SK-N-MC (cell line): ENCODE measurements around the gene GMDS.

ENCODE experiments used
- DNase-seq: peaks from one replicate; pipeline ENCODE4 v3.0.0-alpha.2; 2011; ENCODE audit warnings: low read depth, low spot score
- H3K27ac ChIP-seq: fragments of 200-600 bp; sonication (generic); 2 replicates; pipeline ENCODE4 v1.5.1; 2016; ENCODE audit warnings: mixed run types
- H3K36me3 ChIP-seq: fragments of 200-600 bp; sonication (generic); 2 replicates; pipeline ENCODE4 v1.6.1; 2017; ENCODE audit warnings: antibody characterized with exemption, low read length, mixed read lengths; ENCODE audit not compliant: insufficient read depth
- H3K4me3 ChIP-seq: fragments of 200-600 bp; sonication (generic); 2 replicates; pipeline ENCODE4 v1.5.1; 2016
- H3K9ac ChIP-seq: fragments of 200-600 bp; sonication (generic); 2 replicates; pipeline ENCODE4 v1.8.0; 2017; ENCODE audit warnings: mixed run types, mixed read lengths; ENCODE audit not compliant: insufficient read length
- H3K9me3 ChIP-seq: fragments of 200-600 bp; sonication (generic); 2 replicates; pipeline ENCODE4 v1.6.1; 2017; ENCODE audit warnings: low read depth, mild to moderate bottlenecking, antibody characterized with exemption, low read length, moderate library complexity, mixed read lengths
- EZH2 ChIP-seq: fragments of 200-600 bp; sonication (generic); IDR thresholded peaks from one replicate; pipeline ENCODE4 v1.6.1; 2017; ENCODE audit warnings: antibody characterized with exemption
- FOXP2 ChIP-seq: optimal IDR thresholded peaks from 2 replicates; pipeline ENCODE3; 2011; ENCODE audit warnings: mild to moderate bottlenecking, moderate library complexity; ENCODE audit not compliant: insufficient read depth; ENCODE audit errors: extremely low read length, control extremely low read depth
- POLR2AphosphoS5 ChIP-seq: IDR thresholded peaks from 2 replicates; pipeline ENCODE4 v1.6.1; 2012; ENCODE audit warnings: mild to moderate bottlenecking, low read depth, low read length, borderline replicate concordance

The GMDS gene

GRCh38 chr6:2063547-2063946 lies 181.9 kb downstream of the GMDS start:
- Histone ChIP-seq H3K9ac (no peak overlapping the region), H3K9me3 (no peaks in the 10 kb centered on the region), H3K4me3 (no peak overlapping the region), H3K27ac (no peak overlapping the region), H3K36me3 (no peaks in the 10 kb centered on the region)
- TF ChIP-seq FOXP2 (no peak), EZH2 (no peak), POLR2AphosphoS5 (no peak)
- no peak for DNase-seq

DNA sequence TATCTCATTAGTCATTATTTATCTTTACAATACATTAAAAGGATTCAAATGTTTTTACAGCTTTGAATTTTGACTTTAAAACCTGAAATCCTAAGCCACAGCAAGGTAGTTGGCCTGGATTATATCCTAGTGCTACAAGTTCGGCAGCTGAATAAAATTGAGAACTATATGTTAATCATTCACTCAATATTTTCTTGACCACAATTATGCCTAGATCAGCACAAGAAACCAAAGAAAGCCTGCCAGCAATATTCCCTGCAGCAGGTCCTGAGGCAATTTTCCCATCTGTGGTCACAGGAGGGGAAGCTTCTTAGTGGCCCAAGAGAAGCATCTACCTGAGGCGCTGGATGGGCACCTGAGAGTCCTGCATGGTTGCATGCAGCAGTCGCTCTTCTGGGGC lies 183.5 kb downstream of the GMDS start:
- Histone ChIP-seq H3K9ac (no peak overlapping the region), H3K27ac (no peak overlapping the region), H3K36me3 (no peaks in the 10 kb centered on the region), H3K4me3 (no peak overlapping the region), H3K9me3 (no peaks in the 10 kb centered on the region)
- DNase-seq, result no peak
- TF ChIP-seq POLR2AphosphoS5 (no peak), EZH2 (no peak), FOXP2 (no peak)

DNA sequence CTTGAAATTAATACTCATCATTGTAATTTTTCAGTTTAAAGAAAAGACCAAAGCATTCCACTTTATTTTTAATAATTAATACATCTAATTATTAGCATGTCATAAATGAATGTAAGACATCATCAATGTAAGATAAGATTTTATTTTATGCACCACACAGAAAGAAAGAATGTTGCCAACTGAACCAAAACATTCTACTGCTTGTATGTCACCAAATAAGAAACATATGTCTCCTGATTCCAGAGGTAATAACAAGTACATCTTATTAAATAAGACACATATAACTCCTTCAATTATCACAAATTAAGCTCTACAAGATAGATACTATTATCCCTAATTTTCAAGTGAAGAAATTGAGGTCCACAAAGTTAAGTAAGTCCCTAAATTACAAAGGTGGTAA lies 189.5 kb downstream of the GMDS start:
- H3K9me3 ChIP-seq, result no peaks in the 10 kb centered on the region
- no peak overlapping the region for H3K9ac ChIP-seq
- no peak overlapping the region for H3K4me3 ChIP-seq
- H3K27ac ChIP-seq, result no peak overlapping the region
- no peak for TF ChIP-seq EZH2
- no peak for TF ChIP-seq POLR2AphosphoS5
- TF ChIP-seq FOXP2, result no peak
- H3K36me3 ChIP-seq, result no peaks in the 10 kb centered on the region
- no peak for DNase-seq

GRCh38 chr6:2055143-2055542 lies 190.3 kb downstream of the GMDS start:
- DNase-seq, result no peak
- TF ChIP-seq POLR2AphosphoS5, result no peak
- TF ChIP-seq FOXP2, result no peak
- no peak for TF ChIP-seq EZH2
- Histone ChIP-seq H3K9ac (no peak overlapping the region), H3K36me3 (no peaks in the 10 kb centered on the region), H3K4me3 (no peak overlapping the region), H3K9me3 (no peaks in the 10 kb centered on the region), H3K27ac (no peak overlapping the region)

- DNase-seq, result no peak
- TF ChIP-seq FOXP2, result no peak
- TF ChIP-seq EZH2, result no peak
- TF ChIP-seq POLR2AphosphoS5, result no peak
- H3K36me3 ChIP-seq, result no peaks in the 10 kb centered on the region
- H3K9me3 ChIP-seq, result no peaks in the 10 kb centered on the region
- H3K27ac ChIP-seq, result no peak overlapping the region
- no peak overlapping the region for H3K4me3 ChIP-seq
- no peak overlapping the region for H3K9ac ChIP-seq
Observed at GRCh38 chr6:2054516-2055067, 190.8 kb downstream of the GMDS start.

DNA sequence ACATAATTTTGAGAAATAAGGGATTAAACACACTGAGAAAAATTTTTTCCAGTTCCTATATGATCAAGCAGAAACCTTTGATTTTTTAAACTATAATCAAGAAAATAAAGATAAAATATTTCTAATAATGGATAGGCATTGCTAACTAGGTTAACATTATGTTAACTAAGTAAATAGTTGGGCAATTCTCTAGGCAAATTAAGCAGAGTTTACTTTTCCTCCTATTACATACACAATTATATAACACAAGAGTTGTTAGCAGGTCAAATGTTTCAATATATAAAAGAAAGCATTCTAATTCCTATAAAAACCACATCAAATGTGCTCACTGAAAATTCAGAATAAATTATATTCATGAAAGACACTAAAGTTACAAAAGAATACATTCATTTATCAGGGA lies 191.7 kb downstream of the GMDS start:
- Histone ChIP-seq H3K9me3 (no peaks in the 10 kb centered on the region), H3K4me3 (no peak overlapping the region), H3K36me3 (no peaks in the 10 kb centered on the region), H3K9ac (no peak overlapping the region), H3K27ac (no peak overlapping the region)
- DNase-seq, result no peak
- TF ChIP-seq FOXP2 (no peak), POLR2AphosphoS5 (no peak), EZH2 (no peak)

DNA sequence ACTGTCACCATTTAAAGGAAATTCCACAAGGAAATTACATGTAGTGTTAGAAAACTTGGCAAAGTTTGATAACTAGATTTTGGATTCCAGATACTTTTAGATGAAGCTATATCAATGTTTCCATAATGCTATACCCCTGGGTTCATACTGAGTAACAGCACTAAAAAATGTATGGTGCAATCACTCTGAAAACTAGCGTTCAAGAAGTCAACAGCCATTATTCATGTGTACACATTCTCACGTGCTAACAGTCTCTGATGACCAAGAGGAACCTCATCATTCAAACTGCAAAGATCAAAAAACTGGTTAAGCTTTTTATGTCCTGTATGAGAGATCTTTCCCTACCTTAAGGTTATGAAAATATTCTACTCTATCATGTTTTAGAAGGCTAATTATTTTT lies 197.6 kb downstream of the GMDS start:
- H3K9me3 ChIP-seq, result no peaks in the 10 kb centered on the region; the same call in 1 of the 2 replicates
- TF ChIP-seq FOXP2 (no peak), POLR2AphosphoS5 (no peak), EZH2 (no peak)
- H3K9ac ChIP-seq, result no peak overlapping the region
- no peak overlapping the region for H3K4me3 ChIP-seq
- no peak for DNase-seq
- no peak overlapping the region for H3K27ac ChIP-seq
- H3K36me3 ChIP-seq, result no peaks in the 10 kb centered on the region

GRCh38 chr6:2044192-2044591 lies 201.2 kb downstream of the GMDS start:
- TF ChIP-seq POLR2AphosphoS5, result no peak
- no peak for TF ChIP-seq EZH2
- TF ChIP-seq FOXP2, result no peak
- H3K36me3 ChIP-seq, result no peaks in the 10 kb centered on the region

More at GRCh38 chr6:2044192-2044591, 201.2 kb downstream of the GMDS start:
- no peaks in the 10 kb centered on the region; the same call in 1 of the 2 replicates for H3K9me3 ChIP-seq
- H3K9ac ChIP-seq, result no peak overlapping the region
- no peak overlapping the region for H3K4me3 ChIP-seq
- H3K27ac ChIP-seq, result no peak overlapping the region
- DNase-seq, result no peak
